Dermis microvascular lymphatic vessel endothelial cell (primary cell): ENCODE results near the gene SEC14L6. TPM values are rescaled to one million over a fixed set of nuclear protein-coding genes. Genes with fewer than 3 reads are reported as not detected.

ENCODE experiments used
- DNase-seq, 2 donors: peaks; one replicate each; pipeline versions ENCODE4 v3.0.0 to v3.0.0-alpha.2; 2010; ENCODE audit warnings: low read depth in 2 of 2
- total RNA-seq: library from RNA; depleted of rRNA; stranded (reverse); fragments of >200 nt; gene quantifications from 2 replicates; pipeline ENCODE4 v1.2.1, GENCODE V29; 2014

The SEC14L6 gene
- total RNA-seq, 1 donor from 2014 or later: 0.13 TPM

DNA sequence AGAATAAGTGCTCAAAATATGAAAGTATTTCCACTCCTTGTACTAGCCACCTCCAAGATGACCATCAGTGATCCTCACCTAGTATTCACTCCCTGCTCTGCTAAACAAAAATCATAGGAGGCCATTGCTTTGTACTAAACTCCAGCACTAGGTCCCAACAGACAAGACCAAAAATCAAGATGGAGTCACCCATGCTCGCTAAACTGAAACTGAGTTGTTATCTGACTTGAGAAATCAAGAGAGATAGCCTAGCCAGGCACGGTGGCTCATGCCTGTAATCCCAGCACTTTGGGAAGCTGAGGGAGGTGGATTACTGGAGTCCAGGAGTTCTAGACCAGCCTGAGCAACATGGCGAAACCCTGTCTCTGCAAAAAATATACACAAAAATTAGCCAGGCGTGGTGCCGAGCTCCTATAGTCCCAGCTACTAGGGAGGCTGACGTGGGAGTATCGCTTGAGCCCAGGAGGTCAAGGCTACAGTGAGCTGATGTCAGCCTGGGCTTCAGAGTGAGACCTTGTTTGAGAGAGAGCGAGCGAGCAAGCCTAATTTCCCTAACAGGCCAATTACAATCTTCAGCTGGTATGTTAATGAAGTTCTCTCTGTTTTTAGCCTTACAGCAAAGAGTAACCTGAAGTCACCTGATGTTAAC lies 9.3 kb downstream of the SEC14L6 start:
- DNase-seq: no peak

DNA sequence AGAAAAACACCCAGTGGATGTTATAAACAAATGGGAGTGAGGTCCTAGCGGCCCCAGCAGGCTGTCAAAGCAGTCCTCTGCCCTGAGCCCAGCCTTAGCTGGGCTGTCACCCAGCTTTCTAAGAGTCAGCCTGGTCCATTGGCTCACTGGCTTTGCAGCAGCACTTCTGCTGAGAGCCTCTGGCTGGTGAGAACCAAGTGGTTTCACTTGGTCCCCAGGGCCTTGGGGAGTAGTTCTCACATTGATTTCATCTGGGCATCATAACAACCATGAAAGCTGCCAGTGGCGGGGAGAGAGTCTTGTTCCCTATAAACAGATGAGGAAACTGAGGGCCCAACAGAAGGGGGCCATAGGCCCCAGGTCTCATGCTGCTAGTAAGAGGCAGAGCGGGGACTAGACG lies 11.4 kb downstream of the SEC14L6 start:
- no peak for DNase-seq

DNA sequence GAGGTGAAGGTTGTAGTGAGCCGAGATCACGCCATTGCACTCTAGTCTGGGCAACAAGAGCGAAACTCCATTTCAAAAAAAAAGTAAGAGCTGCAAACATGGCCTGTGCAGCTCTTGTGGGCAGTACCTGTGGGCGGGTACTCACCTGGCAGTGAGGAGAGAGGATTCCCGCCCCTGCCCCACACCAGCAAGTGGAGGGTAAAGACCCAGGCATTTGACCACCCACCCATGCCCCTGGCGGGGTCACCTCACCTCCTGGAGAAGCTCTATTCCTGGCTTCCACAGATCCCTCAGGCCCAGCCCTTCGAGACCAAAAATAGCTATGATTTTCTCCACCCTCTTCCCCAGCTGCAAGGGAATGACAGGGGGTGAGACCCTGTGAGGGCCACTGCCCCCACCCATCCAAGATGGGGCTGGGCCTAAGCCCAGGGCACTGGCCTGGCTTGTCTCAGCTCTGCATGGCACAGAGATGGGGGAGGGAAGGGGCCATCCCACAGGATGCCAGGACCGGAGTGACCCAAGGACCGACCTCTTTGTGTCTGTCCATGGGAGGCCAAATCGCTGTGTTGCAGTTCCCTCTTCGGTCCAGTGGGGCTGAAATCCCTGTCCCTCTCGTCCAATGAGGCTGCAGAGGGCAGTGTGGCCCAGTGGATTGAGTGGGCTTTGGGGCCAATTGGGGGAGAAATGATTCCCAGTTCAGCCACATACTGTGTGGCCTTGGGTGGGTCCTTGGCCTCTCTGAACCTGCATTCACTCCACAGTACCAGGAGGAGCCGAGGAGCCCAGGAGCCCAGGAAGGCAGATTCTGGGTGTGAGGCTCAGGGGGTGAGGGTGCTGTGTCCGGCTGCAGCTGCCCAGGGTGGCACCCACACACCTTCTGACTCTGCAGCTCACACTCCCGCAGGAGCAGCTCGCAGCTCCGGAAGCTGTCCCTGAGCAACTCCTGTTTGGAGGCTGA lies 14.6 kb downstream of the SEC14L6 start:
- DNase-seq: no peak

DNA sequence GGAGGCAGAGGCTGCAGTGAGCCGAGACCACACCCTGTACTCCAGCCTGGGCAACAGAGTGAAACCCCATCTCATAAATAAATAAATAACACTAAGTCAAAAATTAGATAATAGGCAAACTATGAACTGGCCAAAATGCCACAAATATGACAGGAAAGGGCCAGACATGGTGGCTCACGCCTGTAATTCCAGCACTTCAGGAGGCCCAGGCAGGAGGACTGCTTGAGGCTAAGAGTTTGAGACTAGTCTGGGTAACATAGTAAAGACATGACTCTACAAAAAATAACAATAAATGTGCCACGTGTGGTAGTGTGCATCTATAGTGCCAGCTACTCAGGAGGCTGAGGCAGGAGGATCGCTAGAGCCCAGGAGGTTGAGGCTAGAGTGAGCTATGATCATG lies 19.9 kb downstream of the SEC14L6 start:
- DNase-seq: no peak

DNA sequence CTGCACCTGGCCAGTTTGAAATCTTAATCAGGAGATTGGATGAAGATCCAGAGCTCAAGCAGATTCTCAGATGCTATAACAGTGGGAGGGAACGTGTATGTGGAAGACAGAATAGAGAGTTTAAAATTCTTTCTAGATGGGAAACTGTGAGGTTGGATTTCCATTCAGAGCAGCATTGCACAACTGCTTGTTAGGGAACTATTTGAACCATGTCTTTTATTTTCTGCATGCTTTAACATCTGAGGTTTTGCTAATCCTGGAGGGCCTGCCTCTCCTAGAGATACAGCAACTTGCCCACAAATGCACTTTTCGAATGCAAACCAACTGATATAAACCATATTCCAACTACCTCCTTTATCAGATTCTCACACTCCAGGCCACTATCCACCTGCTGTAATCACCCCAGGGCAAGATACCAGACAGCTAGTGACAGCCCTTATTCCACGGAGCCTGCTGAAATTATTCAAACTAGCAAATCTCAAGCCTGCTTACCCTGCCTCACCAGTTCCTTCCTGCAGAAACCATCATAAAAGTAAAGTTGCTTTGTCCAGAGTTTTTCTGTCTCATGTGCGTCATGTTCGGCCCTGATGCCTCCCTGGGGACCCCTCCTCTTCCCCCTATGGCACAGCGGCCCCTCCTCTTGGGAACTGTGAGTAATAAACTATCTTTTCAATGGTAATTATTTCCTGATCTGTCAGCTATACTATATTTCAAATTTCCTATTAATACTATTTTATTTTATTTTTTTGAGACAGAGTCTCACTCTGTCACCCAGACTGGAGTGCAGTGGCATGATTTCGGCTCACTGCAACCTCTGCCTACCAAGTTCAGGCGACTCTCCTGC lies 22.7 kb downstream of the SEC14L6 start:
- DNase-seq: no peak

DNA sequence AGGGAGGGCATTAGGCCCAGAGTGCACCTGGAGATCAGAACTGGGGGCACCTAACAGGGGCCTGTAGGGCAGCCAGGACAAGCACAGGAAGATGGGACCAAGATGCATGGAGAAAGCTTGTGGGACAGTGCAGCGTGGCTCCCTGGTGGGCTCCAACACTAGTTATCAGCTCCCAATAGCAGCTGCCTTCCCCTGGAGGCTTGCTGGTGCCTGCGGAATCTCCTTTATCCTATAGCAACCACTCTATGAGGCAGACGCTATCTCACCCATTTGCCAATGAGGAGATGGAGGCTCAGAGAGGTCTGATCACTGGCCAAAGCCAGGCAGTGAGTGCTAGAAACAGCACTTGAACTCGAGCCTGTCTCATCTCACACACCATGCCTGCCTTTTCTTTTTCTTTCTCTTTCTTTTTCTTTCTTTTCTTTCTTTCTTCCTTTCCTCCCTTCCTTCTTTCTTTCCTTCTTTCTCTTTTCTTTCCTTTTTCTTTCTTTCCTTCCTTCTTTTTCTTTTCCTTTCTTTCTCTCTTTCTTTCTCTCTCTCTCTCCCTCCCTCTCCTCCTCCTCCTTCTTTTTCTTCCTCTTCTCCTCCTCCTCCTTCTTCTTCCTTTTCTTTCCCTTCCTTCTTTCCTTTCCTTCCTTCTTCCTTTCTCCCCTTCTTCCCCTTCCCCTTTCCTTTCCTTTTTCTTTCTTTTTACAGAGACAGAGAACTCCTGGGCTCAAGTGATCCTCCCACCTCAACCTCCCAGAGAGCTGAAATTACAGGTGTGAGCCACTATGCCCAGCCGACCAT lies 25.0 kb downstream of the SEC14L6 start:
- no peak for DNase-seq

DNA sequence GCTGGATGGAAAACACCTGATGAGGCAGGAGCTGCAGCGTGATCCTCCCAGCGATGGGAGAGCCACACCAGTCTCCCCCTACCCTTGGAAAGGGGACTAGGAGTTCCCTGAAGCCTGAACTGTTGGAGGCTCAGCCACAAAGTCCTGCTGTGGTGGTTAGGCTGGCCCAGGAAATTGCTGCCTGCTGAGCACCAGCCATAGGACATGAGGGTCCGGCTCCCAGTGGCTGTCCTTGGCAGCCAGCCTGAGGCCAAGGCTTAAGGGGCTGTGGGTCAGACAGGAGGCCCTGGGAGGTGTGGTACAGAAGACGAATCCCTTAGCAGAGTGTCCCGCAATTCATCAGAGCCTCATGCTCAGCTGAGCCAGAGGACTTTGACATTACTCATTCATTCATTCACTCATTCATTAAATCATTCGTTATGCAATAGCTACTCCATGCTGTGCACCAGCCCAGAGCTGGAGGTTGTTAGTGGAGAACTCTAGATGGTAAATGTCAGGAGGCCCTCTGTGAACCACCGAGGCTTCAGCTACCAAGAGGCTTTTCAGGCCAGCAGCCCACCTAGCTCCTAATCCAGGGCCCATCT lies 26.6 kb downstream of the SEC14L6 start:
- DNase-seq: no peak

DNA sequence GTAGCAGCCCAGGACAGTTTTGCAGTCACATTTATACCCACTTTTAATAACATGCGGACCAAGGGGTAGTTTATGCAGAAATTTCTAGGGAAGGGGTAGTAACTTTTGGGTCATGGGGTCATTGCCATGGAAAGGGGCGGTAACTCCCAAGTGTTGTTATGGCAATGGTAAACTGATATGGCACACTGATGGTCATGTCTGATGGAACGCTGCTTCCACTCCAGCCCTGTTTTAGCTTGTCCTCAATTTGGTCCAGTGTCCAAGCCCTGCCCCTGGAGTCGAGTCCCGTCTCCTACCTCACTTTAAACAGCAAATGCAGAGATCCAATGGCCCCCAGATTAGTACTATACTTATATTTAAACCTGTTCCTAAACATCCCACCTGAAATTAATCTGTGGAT lies 29.8 kb downstream of the SEC14L6 start:
- no peak for DNase-seq

DNA sequence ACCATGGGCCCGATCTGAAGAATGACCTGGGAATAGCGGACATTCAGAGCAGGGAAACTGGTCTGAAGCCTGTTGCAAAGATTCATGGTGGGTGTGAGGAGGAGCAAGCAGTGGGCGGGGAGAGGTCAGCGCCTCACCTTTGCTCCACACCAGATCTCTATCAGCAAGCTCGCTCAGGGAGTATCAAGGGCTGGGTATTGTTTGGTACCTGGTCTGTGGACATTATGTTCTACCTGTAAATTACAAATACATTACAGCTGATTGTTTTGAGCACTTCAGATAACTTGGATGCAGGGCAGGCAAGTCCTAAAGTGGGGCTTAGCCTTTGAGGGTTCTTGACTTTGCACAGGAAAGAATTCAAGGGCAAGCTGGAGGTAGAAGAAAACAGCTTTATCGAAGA lies 30.3 kb downstream of the SEC14L6 start:
- DNase-seq: no peak

DNA sequence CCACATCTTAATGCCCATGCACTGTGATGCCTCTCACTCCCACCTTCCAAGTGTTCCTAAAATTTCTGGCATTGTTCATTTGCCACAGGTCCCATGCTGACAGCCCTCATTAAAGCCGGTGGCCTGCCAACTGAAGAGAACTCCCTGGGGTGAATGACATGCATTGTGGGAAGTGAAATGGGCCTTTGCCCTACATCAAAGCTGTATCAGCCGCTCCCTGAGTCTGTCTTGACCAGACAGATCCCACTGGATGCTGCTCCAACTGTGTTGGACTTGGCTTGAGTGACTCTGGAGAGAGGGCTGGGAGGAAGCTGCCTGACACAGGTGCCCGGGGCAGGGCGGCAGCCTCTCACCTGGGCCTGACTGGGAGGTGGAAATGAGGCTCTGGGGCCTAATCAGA lies 32.3 kb downstream of the SEC14L6 start:
- no peak for DNase-seq

DNA sequence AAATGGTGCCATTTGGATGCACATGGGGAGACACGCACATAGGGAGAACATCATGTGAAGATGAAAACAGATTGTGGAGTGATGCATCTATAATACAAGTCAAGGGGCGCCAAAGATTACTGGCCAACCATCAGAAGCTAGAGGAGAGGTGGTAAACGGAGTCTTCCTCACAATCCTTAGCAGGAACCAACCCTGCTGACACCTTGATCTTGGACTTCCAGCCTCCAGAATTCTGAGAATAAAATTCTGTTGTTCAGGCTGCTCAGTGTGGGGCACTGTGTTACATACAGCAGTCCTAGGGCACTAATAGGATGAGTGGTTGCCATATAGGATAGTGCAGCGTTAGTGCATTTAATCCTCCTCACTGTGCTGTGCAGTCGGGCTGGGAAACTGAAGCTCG lies 33.1 kb downstream of the SEC14L6 start:
- no peak for DNase-seq

DNA sequence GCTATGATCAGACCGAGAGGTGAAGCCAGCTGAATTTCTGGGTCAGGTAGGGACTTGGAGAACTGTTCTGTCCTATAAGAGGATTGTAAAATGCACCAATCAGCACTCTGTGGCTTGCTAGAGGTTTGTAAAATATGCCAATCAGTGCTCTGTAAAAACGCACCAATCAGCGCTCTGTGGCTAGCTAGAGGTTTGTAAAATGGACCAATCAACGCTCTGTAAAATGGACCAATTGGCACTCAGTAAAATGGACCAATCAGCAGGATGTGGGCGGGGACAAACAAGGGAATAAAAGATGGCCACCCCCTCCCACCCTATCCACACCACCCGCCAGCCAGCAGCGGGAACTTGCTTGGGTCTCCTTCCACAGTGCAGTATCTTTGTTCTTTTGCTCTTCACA lies 34.6 kb downstream of the SEC14L6 start:
- no peak for DNase-seq

DNA sequence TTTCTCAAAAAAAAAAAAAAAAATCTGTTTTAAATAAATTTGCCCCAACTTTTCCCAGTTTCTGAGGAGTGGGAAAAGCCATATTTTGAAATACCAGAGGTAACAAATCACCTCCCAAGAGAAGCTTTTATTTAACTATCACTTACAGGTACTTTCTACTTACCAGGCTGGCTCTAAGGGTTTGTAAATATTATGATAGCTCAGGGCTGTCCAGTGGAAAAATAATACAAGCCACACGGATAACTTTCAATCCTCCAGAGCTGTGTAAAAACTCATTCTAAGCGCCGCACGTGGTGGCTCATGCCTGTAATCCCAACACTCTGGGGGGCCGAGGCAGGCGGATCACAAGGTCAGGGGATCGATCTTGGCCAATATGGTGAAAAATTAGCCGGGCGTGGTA lies 35.4 kb downstream of the SEC14L6 start:
- no peak for DNase-seq

DNA sequence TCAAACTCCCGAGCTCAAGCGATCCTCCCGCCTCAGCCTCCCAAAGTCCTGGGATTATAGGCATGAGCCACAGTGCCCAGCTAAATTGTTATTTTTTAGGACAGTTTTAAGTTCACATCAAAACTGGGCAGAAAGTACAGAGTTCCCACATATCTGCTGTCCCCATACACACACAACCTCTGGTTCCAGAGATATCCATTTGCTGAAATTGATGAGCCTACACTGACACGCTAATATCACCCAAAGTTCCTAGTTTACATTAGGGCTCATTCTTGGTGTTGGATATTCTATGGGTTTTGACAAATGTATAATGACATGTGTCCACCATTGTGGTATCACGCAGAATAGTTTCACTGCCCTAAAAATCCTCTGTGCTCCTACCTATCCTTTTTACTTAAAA lies 38.3 kb downstream of the SEC14L6 start:
- no peak for DNase-seq

DNA sequence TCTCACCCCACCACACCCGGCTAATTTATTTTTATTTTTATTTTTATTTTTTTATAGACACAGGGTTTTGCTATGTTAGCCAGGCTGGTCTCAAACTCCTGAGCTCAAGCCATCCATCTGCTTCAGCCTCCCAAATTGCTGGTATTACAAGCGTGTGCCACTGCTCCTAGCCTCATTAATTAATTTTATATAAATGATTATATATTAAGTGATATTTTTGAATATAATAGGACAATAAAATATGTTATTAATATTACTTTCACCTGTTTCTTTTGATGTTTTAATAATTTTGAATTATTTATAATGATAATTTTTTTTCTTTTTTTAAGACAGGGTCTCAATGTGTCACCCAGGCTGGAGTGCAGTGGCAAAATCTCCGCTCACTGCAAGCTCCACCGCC lies 38.9 kb downstream of the SEC14L6 start:
- DNase-seq: no peak

DNA sequence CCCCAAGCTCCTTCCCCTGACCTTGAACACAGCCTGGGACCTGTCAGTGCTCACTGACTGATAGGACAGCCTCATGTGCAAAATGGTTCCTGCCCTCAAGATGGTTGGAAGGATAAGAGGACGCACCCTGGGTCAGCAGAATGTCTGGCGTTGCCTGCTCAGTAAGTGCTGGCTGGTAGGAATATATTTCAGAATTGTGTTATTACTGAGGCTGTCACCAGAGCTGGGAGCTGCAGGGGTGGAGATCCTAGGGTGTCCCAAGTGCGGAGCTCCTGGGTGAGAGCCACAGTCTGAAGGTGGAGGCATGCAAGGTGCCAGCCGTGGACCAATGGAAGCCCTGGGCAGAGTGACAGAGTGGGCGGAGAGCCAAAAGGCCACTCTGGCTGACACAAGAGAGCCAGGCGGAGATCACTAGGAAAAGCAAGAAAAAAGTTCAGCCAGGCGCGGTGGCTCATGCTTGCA lies 40.0 kb downstream of the SEC14L6 start:
- DNase-seq: no peak

DNA sequence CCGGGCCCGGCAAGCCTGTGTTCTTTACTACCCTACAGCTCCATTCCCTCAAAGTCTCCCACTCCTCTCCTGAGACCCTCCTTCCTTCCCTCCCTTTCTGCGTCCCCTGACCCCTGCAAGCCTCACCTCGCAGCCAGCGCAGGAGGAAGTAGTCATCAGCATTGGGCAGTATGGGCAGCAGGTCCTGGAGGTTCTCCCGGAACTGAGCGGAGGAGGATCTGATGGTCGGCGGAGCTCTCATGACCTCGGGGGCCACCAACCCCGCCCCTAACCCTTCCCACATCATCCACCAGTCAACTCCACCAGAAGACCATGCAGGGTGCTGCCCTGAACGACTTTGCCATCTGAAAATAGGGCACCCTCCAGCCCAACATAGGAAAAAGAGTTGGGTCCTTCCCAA lies 43.0 kb downstream of the SEC14L6 start:
- no peak for DNase-seq

DNA sequence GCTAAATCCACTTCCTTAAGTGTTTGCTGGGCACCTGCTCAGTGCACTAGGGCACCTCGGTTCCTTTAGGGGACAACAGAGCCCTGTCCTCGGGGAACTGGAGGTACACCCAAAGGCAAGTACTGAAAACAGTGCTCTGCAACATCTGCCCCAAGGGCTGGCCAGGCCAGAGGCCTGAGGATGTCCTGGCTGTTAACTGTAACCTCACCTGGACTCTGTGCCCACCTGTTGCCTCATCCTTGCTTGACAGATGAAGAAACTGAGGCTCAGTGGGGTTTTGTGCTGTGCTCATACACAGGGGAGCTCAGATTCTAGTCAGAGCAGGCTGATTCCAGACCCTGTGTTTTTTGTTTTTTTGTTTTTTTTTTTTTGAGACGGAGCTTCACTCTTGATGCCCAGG lies 43.6 kb downstream of the SEC14L6 start:
- DNase-seq: no peak

DNA sequence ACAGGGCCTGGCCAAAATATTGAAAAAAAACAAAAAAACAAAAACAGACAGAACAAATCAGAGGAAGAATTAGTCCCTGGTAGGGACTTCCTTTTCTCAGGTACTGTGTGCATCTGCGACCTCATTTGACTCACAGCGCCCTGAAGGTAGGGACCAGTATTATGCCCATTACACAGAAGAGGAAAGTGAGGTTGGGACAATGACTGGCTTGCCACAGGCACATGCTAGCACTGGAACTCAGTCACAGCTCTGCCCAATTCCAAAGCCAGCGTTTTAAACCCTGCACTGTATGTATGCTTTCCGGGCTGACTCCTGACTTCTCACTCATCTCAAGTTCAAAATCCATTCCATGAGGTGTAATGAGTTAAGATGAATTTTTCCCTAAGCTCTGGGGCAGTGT lies 44.4 kb downstream of the SEC14L6 start:
- DNase-seq: no peak

DNA sequence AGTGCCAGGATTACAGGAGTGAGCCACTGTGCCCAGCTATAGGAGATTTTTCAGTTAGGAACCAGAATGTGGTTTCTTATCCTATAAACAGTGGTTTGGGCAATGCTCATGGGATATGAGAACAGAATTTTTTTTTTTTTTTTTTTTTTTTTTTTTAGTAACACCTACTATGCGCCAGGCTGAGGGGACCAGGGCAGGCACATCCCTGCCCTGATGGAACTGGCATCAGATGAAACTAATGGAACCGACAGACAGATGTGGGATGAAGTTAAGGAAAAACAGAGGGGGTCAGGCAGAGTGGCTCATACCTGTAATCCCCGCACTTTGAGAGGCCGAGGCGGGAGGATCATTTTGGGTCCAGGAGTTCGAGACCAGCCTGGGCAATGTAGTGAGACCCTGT lies 45.9 kb downstream of the SEC14L6 start:
- DNase-seq: no peak
